HFFc6 (cell line): Measurements from ENCODE around the gene FEN1. TPM values are rescaled to one million over a fixed set of nuclear protein-coding genes. Genes with fewer than 3 reads are reported as not detected.

Source experiments
- DNase-seq: peaks from one replicate; pipeline ENCODE4 v3.0.0-alpha.2; 2018
- H3K27ac Mint-ChIP-seq: 2 replicates; pipeline ENCODE4 v1.8.0; 2020; ENCODE audit warnings: mild to moderate bottlenecking, mixed read lengths
- H3K27me3 Mint-ChIP-seq: 2 replicates; pipeline ENCODE4 v1.8.0; 2021; ENCODE audit warnings: mild to moderate bottlenecking, moderate library complexity, mixed read lengths; ENCODE audit not compliant: insufficient read depth
- H3K36me3 Mint-ChIP-seq: 2 replicates; pipeline ENCODE4 v1.8.0; 2021; ENCODE audit warnings: low read depth, mixed read lengths
- H3K4me1 Mint-ChIP-seq: 2 replicates; pipeline ENCODE4 v1.8.0; 2020; ENCODE audit warnings: low read depth, mixed read lengths
- H3K4me3 Mint-ChIP-seq: 2 replicates; pipeline ENCODE4 v1.8.0; 2020; ENCODE audit warnings: mild to moderate bottlenecking, moderate library complexity, mixed read lengths
- H3K9me3 Mint-ChIP-seq: 2 replicates; pipeline ENCODE4 v1.8.0; 2020; ENCODE audit warnings: mild to moderate bottlenecking, mixed read lengths
- CTCF ChIP-seq: fragments of 200-600 bp; sonication (generic); IDR thresholded peaks from 2 replicates; pipeline ENCODE4 v1.5.0; 2021; ENCODE audit warnings: antibody characterized with exemption, mild to moderate bottlenecking
- total RNA-seq, 6 experiments: library from RNA; stranded (reverse); fragmentation: NEBNext Ultra II Directional; extraction: Animal tissue kit (Norgen Biotek cat#: 25700); gene quantifications; 2 replicates in 1 of 6; 3 replicates in 5 of 6; pipeline ENCODE4 v1.2.3, GENCODE V29; 2021

Gene FEN1
- total RNA-seq, 6 experiments from 2014 or later: 25.6 to 45.6 (median 37.4) TPM

DNA sequence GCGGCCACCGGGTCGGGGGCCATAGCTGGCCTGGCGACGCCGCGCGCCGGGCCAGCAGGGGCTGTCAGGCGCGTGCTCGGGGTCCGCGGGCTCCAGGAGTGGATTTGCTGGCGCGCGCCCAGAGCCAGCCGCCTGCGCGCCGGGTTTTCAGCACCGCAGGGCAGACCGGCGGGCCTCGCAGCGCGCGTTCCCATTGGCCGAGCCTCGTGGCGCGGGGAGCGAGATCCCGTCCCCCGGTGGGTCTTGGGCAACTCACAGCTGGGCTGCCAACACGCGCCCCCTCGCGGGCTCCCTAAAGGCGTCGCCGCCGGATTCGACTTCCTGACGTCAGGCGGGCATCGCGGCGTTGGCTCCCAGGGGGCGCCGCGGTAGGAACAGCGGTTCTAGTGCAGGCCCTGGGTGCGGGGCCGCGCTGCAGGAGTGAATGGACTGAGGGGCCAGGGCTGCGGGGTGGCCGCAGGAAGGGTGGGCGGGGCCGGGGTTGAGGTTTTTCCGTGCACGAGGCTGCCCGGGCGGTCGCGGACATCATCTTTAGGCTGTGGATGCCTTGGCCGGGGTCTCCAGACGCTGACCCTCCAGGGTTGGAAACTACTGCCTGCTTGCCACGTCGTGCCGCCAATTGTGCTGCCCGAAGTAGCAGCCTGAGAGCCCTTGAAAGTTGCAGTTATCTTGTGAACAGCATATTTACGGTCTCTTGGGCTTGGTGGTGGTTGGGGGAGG is 24.2 kb downstream of the FEN1 start, which contains the start of gene FADS1:
TSS of gene FADS1 (minus strand) at position 268 of the 720 bp plus-strand sequence. CDS start at position 194, 74 bp downstream.
- peak; percentile 84 for TF ChIP-seq CTCF
- no peaks in the 10 kb centered on the region; the same call in 1 of the 2 replicates for H3K9me3 Mint-ChIP-seq
- DNase-seq: peak; percentile 94
- H3K4me1 Mint-ChIP-seq: peaks cover 41% of the 10 kb centered on the region
- H3K27me3 Mint-ChIP-seq: peaks cover 6% of the 10 kb centered on the region
- peaks cover 21% of the 10 kb centered on the region for H3K36me3 Mint-ChIP-seq
- peak within 1 kb of the TSS; percentile 98 for H3K4me3 Mint-ChIP-seq
- H3K27ac Mint-ChIP-seq: peak within 1 kb of the TSS; percentile 96

DNA sequence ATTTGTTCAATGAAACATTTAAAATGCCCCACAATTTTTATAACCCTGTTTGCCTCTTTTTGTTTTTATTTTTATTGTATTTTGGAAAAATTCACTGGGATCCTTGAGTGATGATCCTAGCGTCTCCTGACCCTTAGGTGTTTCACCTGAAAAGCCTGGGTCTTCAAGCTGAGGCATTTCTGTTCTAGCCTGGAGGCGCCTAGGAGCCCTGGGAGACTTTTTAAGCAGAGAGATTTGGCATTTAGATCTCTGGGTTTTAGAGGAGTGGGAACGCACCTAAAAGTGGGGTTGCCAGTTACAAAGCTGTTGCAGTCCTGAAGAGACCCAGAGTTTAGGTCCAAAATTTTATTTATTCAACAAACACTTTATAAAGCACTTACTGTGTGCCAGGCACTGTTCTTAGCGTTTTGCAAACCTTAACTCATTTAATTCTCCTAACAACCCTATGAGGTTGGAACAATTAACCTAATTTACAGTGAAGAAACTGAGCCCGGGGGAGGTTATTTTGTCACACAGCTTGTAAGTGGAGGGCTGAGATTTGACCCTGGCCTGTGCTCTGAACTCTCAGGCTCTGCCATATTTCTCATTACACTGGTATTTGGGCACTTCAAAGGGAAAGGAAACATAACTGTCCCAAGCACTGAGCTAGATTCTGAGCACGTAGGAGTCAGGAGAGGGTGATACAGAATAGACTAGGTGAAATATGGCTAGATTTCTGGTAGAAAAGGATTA is 24.9 kb downstream of the FEN1 start:
- Mint-ChIP-seq H3K36me3 (peaks cover 17% of the 10 kb centered on the region), H3K4me3 (peak overlapping the region; percentile 83), H3K4me1 (peaks cover 41% of the 10 kb centered on the region), H3K9me3 (no peaks in the 10 kb centered on the region; the same call in 1 of the 2 replicates), H3K27ac (peak overlapping the region; percentile 83), H3K27me3 (peaks cover 6% of the 10 kb centered on the region)
- no peak for TF ChIP-seq CTCF
- DNase-seq: no peak

GRCh38 chr11:61820174-61820573 is 27.5 kb downstream of the FEN1 start:
- Mint-ChIP-seq H3K4me1 (peaks cover 29% of the 10 kb centered on the region), H3K9me3 (no peaks in the 10 kb centered on the region), H3K27ac (peak overlapping the region; percentile 88), H3K27me3 (peaks cover 4% of the 10 kb centered on the region), H3K36me3 (no peaks in the 10 kb centered on the region), H3K4me3 (no peak overlapping the region)
- TF ChIP-seq CTCF: no peak
- DNase-seq: peak; percentile 68

GRCh38 chr11:61826930-61827570 is 34.3 kb downstream of the FEN1 start:
- no peaks in the 10 kb centered on the region for H3K9me3 Mint-ChIP-seq
- no peaks in the 10 kb centered on the region for H3K36me3 Mint-ChIP-seq
- peak overlapping the region; percentile 79 for H3K27ac Mint-ChIP-seq
- H3K27me3 Mint-ChIP-seq: peaks cover 2% of the 10 kb centered on the region
- H3K4me1 Mint-ChIP-seq: peaks cover 29% of the 10 kb centered on the region
- no peak for TF ChIP-seq CTCF
- no peak for DNase-seq
- H3K4me3 Mint-ChIP-seq: peak overlapping the region; percentile 91

DNA sequence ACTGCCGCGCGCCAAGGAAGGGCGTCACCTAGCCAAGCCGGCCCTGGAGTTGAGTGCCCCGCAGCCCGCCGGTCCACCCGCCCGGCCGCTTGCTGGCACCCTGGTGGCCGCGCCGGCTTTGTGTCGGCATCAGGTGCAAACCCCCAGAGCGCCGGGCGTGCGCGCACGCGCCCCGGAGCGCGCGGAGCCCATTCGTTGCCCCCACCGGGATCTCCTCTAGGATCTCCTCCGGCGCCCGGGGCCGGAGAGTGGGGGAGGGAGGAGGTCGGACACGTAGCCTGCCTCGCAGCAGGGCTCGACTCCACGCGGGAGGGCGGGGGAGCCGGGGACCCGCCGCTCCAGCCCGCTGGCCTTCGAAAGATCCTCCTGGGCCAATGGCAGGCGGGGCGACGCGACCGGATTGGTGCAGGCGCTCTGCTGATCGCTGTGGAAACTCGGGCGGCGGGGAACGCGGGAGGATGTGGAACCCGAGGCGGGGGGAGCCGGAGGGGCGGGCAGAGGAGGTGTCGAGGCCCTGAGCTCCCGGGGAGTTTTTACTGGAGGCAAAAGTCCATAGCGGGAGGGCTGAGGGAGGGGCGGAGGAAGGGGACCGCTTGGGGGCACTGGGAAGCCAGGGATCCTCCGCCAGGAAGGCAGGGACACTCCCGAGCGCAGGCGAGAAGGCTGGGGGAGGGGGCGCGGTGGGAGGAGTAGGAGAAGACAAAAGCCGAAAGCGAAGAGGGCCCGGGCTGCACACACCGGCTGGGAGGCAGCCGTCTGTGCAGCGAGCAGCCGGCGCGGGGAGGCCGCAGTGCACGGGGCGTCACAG is 35.1 kb downstream of the FEN1 start, which contains the start of gene FADS2:
TSS of gene FADS2 (plus strand) at position 730 of the 808 bp plus-strand sequence. CDS start 91 bp downstream, outside the sequence.
- Mint-ChIP-seq H3K9me3 (no peaks in the 10 kb centered on the region), H3K27me3 (peaks cover 2% of the 10 kb centered on the region), H3K36me3 (no peaks in the 10 kb centered on the region), H3K4me3 (peak within 1 kb of the TSS; percentile 91), H3K4me1 (peaks cover 29% of the 10 kb centered on the region), H3K27ac (peak within 1 kb of the TSS; percentile 79)
- peak; percentile 43 for TF ChIP-seq CTCF
- DNase-seq: peak; percentile 81
